NK-92 (cell line): Measurements from ENCODE around the gene VTI1A.
"Not testable (repeated sequence)": the region's sequence is repeated elsewhere in the genome, so short reads cannot be mapped to it uniquely, and the experiment has no call there.

Experiments
- DNase-seq: peaks from one replicate; lab custom pipeline; 2025; ENCODE audit not compliant: unreplicated experiment; lab: John Stamatoyannopoulos, UW

The VTI1A gene

GRCh38 chr10:112539340-112539739 is 92.3 kb downstream of the VTI1A start:
- DNase-seq, result no peak

DNA sequence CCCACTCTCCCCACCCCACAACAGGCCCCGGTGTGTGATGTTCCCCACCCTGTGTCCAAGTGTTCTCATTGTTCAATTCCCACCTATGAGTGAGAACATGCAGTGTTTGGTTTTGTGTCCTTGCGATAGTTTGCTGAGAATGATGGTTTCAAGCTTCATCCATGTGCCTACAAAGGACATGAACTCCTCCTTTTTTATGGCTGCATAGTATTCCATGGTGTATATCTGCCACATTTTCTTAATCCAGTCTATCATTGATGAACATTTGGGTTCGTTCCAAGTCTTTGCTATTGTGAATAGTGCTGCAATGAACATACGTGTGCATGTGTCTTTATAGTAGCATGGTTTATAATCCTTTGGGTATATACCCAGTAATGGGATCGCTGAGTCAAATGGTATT is 95.8 kb downstream of the VTI1A start:
- not testable (repeated sequence) for DNase-seq

- DNase-seq, result no peak
Measured at GRCh38 chr10:112546474-112546873, 99.5 kb downstream of the VTI1A start.

DNA sequence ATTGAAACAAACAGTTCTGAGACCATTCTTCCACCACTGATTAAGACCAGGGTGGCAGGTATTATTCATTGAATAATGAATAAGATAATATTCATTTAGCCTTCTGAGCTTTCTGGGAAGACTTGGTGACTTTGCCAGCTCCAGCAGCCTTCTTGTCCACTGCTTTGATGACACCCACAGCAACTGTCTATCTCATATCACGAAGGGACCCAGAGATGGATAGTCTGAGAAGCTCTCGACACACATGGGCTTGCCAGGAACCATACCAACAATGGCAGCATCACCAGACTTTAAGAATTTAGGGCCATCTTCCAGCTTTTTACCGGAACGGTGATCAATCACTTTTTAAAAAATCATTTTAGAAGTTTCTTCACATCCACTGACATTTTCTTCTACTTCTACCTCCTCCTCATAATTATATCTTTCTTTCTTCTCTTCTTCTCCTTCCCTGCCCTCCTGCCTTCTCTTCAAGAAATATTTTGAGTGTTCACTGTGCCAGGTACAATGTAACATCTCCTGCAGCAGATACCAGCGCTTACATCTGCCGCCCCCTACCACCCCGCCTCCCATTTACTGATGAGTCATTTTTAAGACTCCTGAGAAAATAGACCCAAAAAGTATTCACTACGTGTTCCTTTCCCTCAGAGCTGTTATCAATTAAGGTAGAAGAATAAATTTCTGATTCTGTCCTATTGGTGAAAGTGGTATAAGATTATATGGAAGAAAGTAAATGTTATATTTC is 101.7 kb downstream of the VTI1A start:
- DNase-seq, result no peak

DNA sequence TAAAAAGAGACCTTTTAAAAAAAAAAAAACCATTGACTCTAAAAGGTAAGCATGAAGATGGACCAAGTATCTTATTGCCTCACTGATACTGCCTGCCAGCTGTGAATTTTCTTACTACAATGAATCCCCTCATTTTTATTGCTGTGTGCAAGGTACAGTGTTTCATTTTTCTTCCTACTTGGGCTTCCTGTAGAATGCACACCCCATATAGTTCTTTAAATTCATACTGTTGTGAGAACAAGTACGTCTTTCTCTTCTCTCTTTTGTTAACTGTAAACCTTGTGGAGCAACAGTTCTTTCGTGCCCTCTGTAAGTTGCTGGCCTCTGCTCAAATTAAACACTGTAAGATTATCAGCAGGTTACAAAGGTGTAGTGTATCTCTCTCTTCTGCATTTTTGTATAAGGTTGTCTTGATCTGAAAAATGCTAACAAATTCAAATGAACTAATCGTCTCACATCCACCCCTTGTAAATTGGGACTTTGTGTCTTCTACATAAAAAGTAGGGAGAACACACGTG is 105.6 kb downstream of the VTI1A start:
- no peak for DNase-seq

DNA sequence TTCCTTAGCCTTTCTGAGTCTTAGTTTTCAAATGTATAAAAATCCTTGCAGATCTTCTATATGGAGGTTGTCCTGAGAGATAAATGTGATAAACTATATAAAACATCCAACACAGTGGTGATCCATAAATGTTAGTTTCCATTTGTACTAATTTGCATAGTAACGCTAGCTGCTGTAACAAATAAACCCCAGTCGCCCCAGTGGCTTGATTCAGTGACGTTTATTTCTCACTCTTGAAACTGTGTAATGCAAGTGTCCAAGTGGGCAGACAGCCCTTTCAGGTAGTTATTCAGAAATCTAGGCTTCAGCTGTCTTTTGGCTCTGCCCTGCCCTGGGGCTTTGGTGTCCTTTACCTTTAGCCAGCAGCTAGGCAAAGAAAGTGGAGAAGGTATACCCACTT is 106.3 kb downstream of the VTI1A start:
- DNase-seq, result no peak

GRCh38 chr10:112554263-112554662 is 107.2 kb downstream of the VTI1A start:
- DNase-seq, result no peak

DNA sequence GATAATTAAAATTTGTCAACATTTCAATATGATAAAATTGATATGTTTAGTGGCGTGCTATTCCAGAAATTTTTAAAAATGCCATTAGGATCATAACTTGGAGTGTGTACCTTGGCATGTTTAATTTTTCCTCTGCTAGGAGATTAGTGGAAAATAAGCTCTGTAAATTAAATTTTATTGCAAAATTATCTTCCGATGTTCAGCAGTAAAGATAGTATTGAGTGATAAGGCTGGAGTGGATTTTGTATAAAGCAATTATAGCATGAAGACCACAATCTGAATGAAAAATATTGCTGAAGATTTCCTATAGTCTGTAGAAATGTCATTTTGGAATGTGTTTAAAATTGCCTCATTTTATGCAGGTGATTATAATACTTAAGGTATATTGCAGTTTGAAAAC is 110.2 kb downstream of the VTI1A start:
- DNase-seq, result no peak

- DNase-seq, result no peak
Measured at GRCh38 chr10:112558476-112559142, 111.6 kb downstream of the VTI1A start.

GRCh38 chr10:112559349-112559748 is 112.3 kb downstream of the VTI1A start:
- DNase-seq, result no peak

GRCh38 chr10:112562122-112562521 is 115.1 kb downstream of the VTI1A start:
- no peak for DNase-seq

GRCh38 chr10:112562809-112563663 is 116.0 kb downstream of the VTI1A start:
- no peak for DNase-seq

DNA sequence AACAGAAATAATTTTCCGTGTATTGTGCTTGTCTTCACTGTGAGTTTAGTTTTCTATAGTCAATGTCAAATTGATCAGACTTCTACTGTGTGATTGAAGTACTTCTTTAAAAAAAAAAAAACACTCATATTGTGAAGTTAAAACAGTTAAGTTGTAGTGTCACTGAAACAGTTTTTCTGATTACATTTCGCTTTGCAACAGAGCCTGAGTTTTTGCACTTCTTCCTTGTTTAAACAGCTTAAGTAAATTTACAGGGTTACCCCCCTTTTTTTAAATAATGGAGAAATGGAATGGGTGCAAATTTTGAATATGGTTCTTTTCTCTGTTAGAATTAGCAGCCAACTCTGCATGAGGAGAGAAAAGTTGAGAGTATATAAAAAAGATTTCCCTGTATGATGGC is 117.3 kb downstream of the VTI1A start:
- no peak for DNase-seq

- no peak for DNase-seq
Measured at GRCh38 chr10:112565434-112566053, 118.5 kb downstream of the VTI1A start.

GRCh38 chr10:112570585-112570984 is 123.6 kb downstream of the VTI1A start:
- no peak for DNase-seq

- DNase-seq, result no peak
Measured at GRCh38 chr10:112579578-112579977, 132.6 kb downstream of the VTI1A start.

- no peak for DNase-seq
Measured at GRCh38 chr10:112580267-112580666, 133.3 kb downstream of the VTI1A start.

DNA sequence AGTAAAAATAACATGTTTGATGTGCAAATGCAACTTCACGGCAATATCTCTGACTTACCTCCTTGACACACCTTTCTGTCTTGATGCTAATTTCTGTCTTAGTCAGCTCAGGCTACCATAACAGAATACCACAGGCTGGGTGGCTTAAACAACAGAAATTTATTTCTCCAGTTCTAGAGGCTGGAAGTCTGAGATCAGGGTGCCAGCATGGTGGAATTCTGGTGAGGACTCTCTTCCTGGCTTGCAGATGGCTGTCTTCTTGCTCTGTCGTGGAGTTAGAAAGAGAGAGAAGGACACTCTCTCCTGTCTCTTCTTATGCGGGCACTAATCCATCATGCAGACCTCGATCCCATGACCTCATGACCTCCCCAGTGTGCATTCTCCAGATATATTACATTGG is 134.9 kb downstream of the VTI1A start:
- DNase-seq, result no peak

- no peak for DNase-seq
Measured at GRCh38 chr10:112583236-112583939, 136.4 kb downstream of the VTI1A start.

GRCh38 chr10:112584276-112584675 is 137.3 kb downstream of the VTI1A start:
- no peak for DNase-seq

DNA sequence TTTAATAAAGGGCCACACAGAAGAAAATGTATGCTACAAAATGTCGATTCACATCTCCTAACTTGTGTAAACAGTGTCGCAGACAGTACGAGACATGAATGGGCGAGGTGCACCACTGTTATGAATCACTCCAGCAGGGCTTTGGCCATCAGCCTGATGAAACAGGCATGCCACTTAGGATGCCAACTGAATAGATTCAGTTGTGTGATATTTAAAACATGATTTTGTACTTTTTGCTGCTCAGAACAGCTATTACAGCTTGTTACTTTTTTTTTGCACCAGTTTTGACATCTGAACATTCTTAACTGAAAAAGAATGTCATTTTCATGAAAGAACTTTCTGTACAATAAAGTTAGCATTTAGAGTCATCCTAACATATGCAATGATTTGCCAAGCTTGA is 138.1 kb downstream of the VTI1A start:
- DNase-seq, result no peak
